Measurements from ENCODE around the gene RHOBTB3.
A peak's percentile ranks its signal among the peaks of the same experiment; 100 is the strongest.

RHOBTB3 gene

GRCh38 chr5:95798545-95798944, 67.4 kb downstream of the RHOBTB3 start:
- FAIRE-seq (no peak), DNase-seq (ENCODE audit: insufficient read length) (no peak)
- TF ChIP-seq TAF1 (IDR thresholded peaks at IDR 0.05; ENCODE audit: borderline replicate concordance, low read depth, low read length) (no peak), POLR2AphosphoS5 (IDR thresholded peaks at IDR 0.05; ENCODE audit: low read depth, low read length) (no peak), POLR2A (IDR thresholded peaks at IDR 0.05; ENCODE audit: low read depth, low read length) (no peak)

DNA sequence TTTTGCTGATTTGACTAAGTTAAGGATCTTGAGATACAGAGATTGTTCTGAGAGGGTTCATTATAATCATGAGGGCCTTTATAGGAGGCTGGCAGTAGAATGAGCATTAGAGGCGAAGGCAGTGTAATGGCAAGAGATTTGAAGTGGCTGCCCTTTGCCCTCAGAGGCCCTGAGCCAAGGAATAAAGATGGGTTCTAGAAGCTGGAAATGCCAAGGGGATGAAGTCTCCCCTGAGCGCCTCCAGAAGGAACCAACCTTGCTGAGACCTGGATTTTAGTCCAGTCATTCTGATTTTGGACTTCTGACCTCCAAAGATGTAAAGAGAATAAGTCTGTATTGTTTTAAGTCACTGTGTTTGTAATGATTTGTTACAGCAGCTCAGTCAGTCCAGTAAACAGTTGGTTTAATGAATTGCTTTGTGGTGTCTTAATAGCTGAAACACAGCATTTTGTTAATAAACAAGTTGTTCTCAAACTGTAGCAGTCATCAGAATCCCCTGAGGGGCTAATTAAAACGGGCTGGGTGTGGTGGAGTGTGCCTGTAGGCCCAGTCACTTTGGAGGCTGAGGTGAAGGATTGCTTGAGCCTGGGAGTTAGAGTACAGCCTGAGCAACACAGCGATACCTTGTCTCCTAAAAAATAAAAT, 68.2 kb downstream of the RHOBTB3 start:
- DNase-seq (ENCODE audit: insufficient read length): no peak
- TF ChIP-seq POLR2AphosphoS5 (IDR thresholded peaks at IDR 0.05; ENCODE audit: low read depth, low read length): no peak
- TF ChIP-seq POLR2A (IDR thresholded peaks at IDR 0.05; ENCODE audit: low read depth, low read length): no peak
- TF ChIP-seq TAF1 (IDR thresholded peaks at IDR 0.05; ENCODE audit: borderline replicate concordance, low read depth, low read length): no peak
- FAIRE-seq: no peak

DNA sequence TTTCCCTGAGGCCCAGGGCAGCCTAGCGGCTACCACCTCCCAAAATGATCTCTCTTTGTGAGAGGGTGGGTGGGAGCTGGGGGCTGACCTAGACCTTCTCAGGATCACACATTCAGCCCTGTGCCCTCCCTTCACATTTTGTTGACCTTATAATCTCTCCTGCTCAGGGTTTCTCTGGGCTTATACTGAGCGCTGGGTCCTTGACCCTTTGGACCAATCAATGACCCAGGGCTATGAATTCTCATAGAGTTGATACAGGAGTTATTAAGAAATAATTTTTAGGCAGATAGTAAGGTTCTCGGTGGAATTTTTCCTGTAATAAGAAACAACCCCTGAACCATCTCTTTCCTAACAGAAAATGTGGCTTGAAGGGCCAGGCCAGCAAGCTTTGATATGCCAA, 69.4 kb downstream of the RHOBTB3 start:
- DNase-seq (ENCODE audit: insufficient read length) (no peak), FAIRE-seq (no peak)
- no peak for TF ChIP-seq POLR2AphosphoS5 (IDR thresholded peaks at IDR 0.05; ENCODE audit: low read depth, low read length)
- TF ChIP-seq POLR2A (IDR thresholded peaks at IDR 0.05; ENCODE audit: low read depth, low read length): no peak
- TF ChIP-seq TAF1 (IDR thresholded peaks at IDR 0.05; ENCODE audit: borderline replicate concordance, low read depth, low read length): no peak

- TF ChIP-seq POLR2AphosphoS5 (IDR thresholded peaks at IDR 0.05; ENCODE audit: low read depth, low read length) (no peak), POLR2A (IDR thresholded peaks at IDR 0.05; ENCODE audit: low read depth, low read length) (no peak)
- no peak for DNase-seq (ENCODE audit: insufficient read length)
- FAIRE-seq: no peak
Measured at GRCh38 chr5:95801532-95801931, 70.4 kb downstream of the RHOBTB3 start.

DNA sequence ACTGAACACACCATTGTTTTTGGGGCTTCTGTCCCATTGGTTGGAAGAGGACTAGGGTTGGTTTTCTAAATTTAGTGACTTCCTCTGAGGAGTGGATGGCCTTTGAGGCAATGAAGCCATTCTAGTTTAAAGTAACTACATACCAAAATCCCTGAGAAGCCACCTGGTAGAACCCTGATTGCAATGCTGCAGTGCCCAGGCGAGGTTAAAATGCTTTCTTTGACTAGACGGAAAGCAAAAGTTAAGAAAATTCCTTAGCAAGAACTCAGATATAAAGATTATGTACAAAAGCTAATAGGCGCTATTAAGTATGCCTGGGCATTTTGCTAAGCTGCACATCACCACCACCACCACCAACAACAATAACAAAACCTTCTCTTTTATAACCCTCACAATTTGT, 70.8 kb downstream of the RHOBTB3 start:
- DNase-seq (ENCODE audit: insufficient read length) (no peak), FAIRE-seq (no peak)
- TF ChIP-seq TAF1 (IDR thresholded peaks at IDR 0.05; ENCODE audit: borderline replicate concordance, low read depth, low read length): no peak

DNA sequence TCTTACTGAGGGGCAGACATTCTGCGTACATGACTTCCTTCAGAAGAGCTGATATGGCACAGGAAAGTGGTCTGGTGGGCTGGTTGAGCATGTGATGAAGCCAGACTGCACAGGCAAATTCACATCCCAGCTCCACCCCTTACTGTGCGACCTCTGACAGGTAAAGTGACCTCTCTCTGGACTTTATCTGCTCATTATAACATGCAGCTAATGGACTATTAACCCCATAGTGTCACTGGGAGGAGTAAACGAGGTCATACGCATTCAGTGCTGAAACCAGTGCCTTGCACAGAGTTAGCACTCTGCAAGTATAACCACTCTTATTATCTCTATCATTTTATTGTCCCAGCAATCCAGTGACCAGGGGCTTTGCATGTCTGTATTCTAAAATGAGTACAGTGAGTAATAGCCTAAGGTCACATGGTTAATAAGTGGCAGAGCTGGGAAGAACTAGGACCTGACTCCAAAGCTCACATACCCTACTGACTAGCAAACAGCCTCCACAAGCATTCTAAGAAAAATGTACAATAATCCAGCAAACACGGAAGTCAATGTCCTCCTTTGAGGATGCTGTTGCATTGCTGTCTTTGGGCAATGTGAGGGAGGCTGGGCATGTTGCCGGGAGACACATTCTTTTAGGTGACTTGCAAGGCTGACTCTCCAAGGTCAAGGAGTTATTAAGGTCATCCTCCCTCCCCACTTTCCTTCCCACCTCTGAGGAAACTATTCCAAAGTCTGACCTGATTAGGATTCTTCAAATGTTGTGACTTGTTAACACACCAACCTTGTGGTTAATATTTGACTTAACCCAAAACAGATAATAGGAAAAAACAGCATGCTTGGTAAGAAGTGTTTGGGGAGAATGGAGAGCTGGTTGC, 72.4 kb downstream of the RHOBTB3 start:
- TF ChIP-seq POLR2A (IDR thresholded peaks at IDR 0.05; ENCODE audit: low read depth, low read length): no peak
- no peak for TF ChIP-seq TAF1 (IDR thresholded peaks at IDR 0.05; ENCODE audit: borderline replicate concordance, low read depth, low read length)
- TF ChIP-seq POLR2AphosphoS5 (IDR thresholded peaks at IDR 0.05; ENCODE audit: low read depth, low read length): no peak

DNA sequence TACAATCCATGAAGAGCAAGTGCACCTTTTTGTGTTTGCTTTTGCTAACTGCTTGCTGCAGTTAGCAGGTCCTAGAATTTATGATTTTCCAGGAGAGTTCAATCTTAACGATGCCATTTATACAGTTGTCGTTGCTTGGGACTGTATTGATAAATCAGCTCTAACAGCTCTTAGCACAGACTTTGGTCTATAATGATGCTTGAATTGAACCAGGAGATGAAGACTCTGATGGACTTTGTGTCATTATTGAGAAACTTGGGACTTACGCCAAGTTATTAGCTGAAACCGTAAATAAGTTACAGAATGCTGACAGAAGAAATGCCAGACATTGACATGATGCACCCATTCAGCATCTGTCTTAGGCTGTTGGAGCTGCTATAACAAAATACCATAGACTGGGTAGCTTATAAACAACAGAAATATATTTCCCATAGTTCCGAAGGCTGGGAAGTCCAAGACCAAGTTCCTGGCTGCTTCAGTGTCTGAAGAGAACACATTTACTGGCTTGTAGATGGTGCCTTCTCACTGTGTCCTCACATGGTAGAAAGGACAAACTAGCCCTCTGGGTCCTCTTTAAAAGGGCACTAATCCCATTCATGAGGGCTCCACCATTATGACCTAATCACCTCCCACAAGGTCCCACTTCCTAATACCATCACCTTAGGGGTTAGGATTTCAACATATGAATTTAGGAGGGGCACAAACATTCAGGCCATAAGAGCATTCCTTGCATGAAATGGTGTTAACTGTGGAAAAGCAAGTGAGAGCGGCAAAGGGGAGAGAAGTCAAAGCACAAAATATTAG, 73.8 kb downstream of the RHOBTB3 start:
- TF ChIP-seq TAF1 (IDR thresholded peaks at IDR 0.05; ENCODE audit: borderline replicate concordance, low read depth, low read length) (no peak), POLR2A (IDR thresholded peaks at IDR 0.05; ENCODE audit: low read depth, low read length) (no peak), POLR2AphosphoS5 (IDR thresholded peaks at IDR 0.05; ENCODE audit: low read depth, low read length) (no peak)
- FAIRE-seq (no peak), DNase-seq (ENCODE audit: insufficient read length) (no peak)

More for the DNA sequence above, 72.4 kb downstream of the RHOBTB3 start:
- FAIRE-seq: no peak
- no peak for DNase-seq (ENCODE audit: insufficient read length)

GRCh38 chr5:95806687-95807086, 75.6 kb downstream of the RHOBTB3 start:
- FAIRE-seq: no peak

DNA sequence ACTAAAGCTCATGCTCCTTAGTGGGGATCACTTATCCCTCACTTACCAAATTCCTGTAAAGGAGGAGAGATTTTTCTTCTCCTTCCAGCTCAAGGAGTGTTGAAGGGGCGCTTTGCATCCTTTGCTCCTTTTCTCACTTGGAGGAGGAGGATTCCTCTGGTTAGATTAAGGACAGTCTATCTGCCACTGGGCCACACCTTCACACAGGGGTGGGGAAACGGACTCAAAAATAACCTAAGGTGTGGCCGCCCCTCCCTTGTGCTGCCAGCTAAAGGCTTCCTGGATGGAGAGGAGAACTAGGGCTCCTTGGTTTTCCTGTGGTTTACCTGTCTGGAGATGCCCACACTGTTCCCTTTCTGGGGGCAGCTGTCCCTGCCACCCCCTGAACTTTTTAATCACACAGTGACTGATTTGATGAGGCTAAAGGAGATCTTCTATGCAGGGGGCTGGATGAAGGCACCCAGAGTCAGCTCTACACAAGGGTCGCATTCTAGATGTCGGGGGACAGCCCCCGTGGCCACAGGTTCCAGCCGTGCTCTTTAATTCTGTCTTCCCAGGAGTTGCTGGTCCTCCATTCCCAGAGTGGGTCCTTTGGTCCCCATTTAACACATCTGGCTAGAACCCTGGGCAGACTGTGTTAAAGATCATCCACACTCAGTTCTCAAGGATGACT, 77.0 kb downstream of the RHOBTB3 start:
- FAIRE-seq (no peak), DNase-seq (ENCODE audit: insufficient read length) (no peak)
- TF ChIP-seq TAF1 (IDR thresholded peaks at IDR 0.05; ENCODE audit: borderline replicate concordance, low read depth, low read length): no peak
- no peak for TF ChIP-seq POLR2AphosphoS5 (IDR thresholded peaks at IDR 0.05; ENCODE audit: low read depth, low read length)
- 0 out of 2 replicates have a peak, but pooled peaks have one; percentile 0 for TF ChIP-seq POLR2A (IDR thresholded peaks at IDR 0.05; ENCODE audit: low read depth, low read length)

More at GRCh38 chr5:95806687-95807086, 75.6 kb downstream of the RHOBTB3 start:
- DNase-seq (ENCODE audit: insufficient read length): no peak
- no peak for TF ChIP-seq POLR2AphosphoS5 (IDR thresholded peaks at IDR 0.05; ENCODE audit: low read depth, low read length)
- no peak for TF ChIP-seq TAF1 (IDR thresholded peaks at IDR 0.05; ENCODE audit: borderline replicate concordance, low read depth, low read length)

DNA sequence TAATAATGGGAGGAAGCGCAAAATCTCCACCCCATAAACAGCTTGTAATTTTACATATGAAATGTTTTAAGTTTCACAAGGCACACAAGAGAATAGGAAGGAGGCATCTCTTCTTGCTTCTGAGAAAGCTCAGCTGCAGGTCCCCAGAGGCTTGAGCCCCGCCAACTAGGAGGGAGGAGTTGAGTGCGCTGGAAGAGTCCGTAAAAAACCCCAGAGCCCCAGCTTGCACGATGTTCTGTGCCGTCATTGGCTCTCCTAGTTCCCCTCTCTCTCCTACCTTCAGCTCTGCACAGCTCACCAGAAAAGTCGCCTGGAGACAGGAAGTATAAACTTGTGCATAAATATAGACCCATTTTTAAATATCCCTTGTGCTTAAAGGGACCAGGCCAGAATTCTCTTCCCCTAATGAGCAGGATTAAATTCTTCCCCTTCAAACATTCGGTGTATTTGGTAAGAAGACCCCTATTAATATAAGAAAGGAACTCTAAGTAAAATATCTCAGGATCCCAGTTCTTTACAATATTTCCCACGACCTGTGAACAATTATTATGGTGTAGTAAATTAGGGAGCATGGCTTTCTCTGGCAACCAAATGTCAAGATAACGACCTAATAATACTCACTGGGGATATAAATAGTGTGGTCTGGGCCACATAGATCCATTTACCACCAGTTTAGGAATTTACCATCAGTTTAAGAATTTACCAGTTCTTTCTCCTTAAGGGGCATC, 77.7 kb downstream of the RHOBTB3 start:
- TF ChIP-seq POLR2A (IDR thresholded peaks at IDR 0.05; ENCODE audit: low read depth, low read length) (0 out of 2 replicates have a peak, but pooled peaks have one; percentile 17), TAF1 (IDR thresholded peaks at IDR 0.05; ENCODE audit: borderline replicate concordance, low read depth, low read length) (no peak), POLR2AphosphoS5 (IDR thresholded peaks at IDR 0.05; ENCODE audit: low read depth, low read length) (no peak)
- FAIRE-seq: peak; percentile 83
- DNase-seq (ENCODE audit: insufficient read length): peak; percentile 65
